NCI-H1048 (cell line): ENCODE results near the gene MPP4.
"Not testable (repeated sequence)": the region's sequence is repeated elsewhere in the genome, so short reads cannot be mapped to it uniquely, and the experiment has no call there.

ENCODE experiments used
- DNase-seq: peaks from one replicate; lab custom pipeline; 2025; lab: John Stamatoyannopoulos, UW

MPP4 gene

GRCh38 chr2:201671205-201671604 lies 27.2 kb downstream of the MPP4 start:
- DNase-seq, result not testable (repeated sequence)

- no peak for DNase-seq
Observed at GRCh38 chr2:201669865-201670264, 28.6 kb downstream of the MPP4 start.

GRCh38 chr2:201668402-201668910 lies 30.0 kb downstream of the MPP4 start:
- no peak for DNase-seq

- no peak for DNase-seq
Observed at GRCh38 chr2:201664334-201664733, 34.1 kb downstream of the MPP4 start.

- no peak for DNase-seq
Observed at GRCh38 chr2:201661366-201661765, 37.1 kb downstream of the MPP4 start.

GRCh38 chr2:201660293-201660895 lies 38.0 kb downstream of the MPP4 start:
- DNase-seq, result no peak

- no peak for DNase-seq
Observed at GRCh38 chr2:201656740-201657139, 41.7 kb downstream of the MPP4 start.

GRCh38 chr2:201656102-201656501 lies 42.3 kb downstream of the MPP4 start:
- DNase-seq, result no peak

GRCh38 chr2:201654616-201655384 lies 43.6 kb downstream of the MPP4 start:
- no peak for DNase-seq

- no peak for DNase-seq
Observed at GRCh38 chr2:201653221-201653620, 45.2 kb downstream of the MPP4 start.

- no peak for DNase-seq
Observed at GRCh38 chr2:201649442-201649841, 49.0 kb downstream of the MPP4 start.

GRCh38 chr2:201647431-201647830 lies 51.0 kb downstream of the MPP4 start:
- DNase-seq, result no peak

GRCh38 chr2:201644001-201644400 lies 54.4 kb downstream of the MPP4 start:
- no peak for DNase-seq

- no peak for DNase-seq
Observed at GRCh38 chr2:201643216-201643890, 55.1 kb downstream of the MPP4 start, which contains the start of gene TMEM237. TMEM237 (minus strand) TSS chr2:201643503; CDS start chr2:201643400, 103 bp downstream.

GRCh38 chr2:201642579-201643215 lies 55.7 kb downstream of the MPP4 start:
- DNase-seq, result peak; percentile 50

- DNase-seq, result no peak
Observed at GRCh38 chr2:201642086-201642578, 56.3 kb downstream of the MPP4 start.

- DNase-seq, result no peak
Observed at GRCh38 chr2:201639205-201639604, 59.2 kb downstream of the MPP4 start.

GRCh38 chr2:201638326-201638725 lies 60.1 kb downstream of the MPP4 start:
- DNase-seq, result no peak

GRCh38 chr2:201633661-201634249 lies 64.7 kb downstream of the MPP4 start:
- DNase-seq, result no peak

GRCh38 chr2:201631041-201631440 lies 67.4 kb downstream of the MPP4 start:
- no peak for DNase-seq

GRCh38 chr2:201630577-201630976 lies 67.9 kb downstream of the MPP4 start:
- no peak for DNase-seq

- DNase-seq, result no peak
Observed at GRCh38 chr2:201628545-201628944, 69.9 kb downstream of the MPP4 start.
